ENCODE data around the gene ZDHHC7.

The ZDHHC7 gene

GRCh38 chr16:85004587-85005205 is 6.6 kb downstream of the ZDHHC7 start:
- Histone ChIP-seq H3K4ac (ENCODE audit: low read depth, low read length) (peak overlapping the region; percentile 29), H3K9me3 (ENCODE audit: insufficient read depth, low read depth, low read length) (no peaks in the 10 kb centered on the region), H3K79me1 (ENCODE audit: low read length) (peaks cover 10% of the 10 kb centered on the region), H3K36me3 (ENCODE audit: control insufficient read depth in 1 of 2, insufficient read depth in 2 of 2, low read length in 2 of 2) (no peaks in the 10 kb centered on the region), H3K4me3 (ENCODE audit: low read depth, low read length) (no peak overlapping the region), H3K14ac (ENCODE audit: low read length) (peak overlapping the region; percentile 49), H3K79me2 (ENCODE audit: control insufficient read depth, insufficient read depth, low read length, poor library complexity) (peaks cover 13% of the 10 kb centered on the region), H2BK120ac (ENCODE audit: insufficient read depth, low read length, poor library complexity) (no peak overlapping the region), H3K18ac (ENCODE audit: low read length) (peak overlapping the region; percentile 54), H2AK5ac (ENCODE audit: low read length) (no peak overlapping the region), H3K27me3 (ENCODE audit: insufficient read depth, low read length) (no peaks in the 10 kb centered on the region), H2AFZ (ENCODE audit: insufficient read depth, low read length, poor library complexity) (no peak overlapping the region), H3K4me2 (ENCODE audit: low read length) (peak overlapping the region; percentile 11), H2BK12ac (ENCODE audit: low read length) (no peak overlapping the region), H3K9ac (ENCODE audit: low read length) (no peak overlapping the region), H3K23ac (ENCODE audit: low read length) (no peak overlapping the region), H2BK5ac (ENCODE audit: low read depth, low read length, poor library complexity) (no peak overlapping the region), H4K91ac (ENCODE audit: low read depth, low read length) (peak overlapping the region; percentile 81), H3K27ac (ENCODE audit: low read depth, low read length) (peak overlapping the region; percentile 82), H4K12ac (ENCODE audit: low read depth, low read length) (no peak overlapping the region), H3K4me1 (ENCODE audit: control insufficient read depth in 1 of 2, insufficient read depth in 2 of 2, low read length in 2 of 2) (peaks cover 25 to 37% of the 10 kb centered on the region in 2 experiments), H4K8ac (ENCODE audit: low read depth, low read length) (no peak overlapping the region)
- peak; percentile 62 to 69 for DNase-seq
- WGBS (ENCODE audit: extremely low coverage, insufficient coverage, insufficient read length) = no CpG with 5 or more reads among the region's 10 CpGs

GRCh38 chr16:85003725-85004586 is 7.4 kb downstream of the ZDHHC7 start:
- peaks cover 13% of the 10 kb centered on the region for H3K79me2 ChIP-seq (ENCODE audit: control insufficient read depth, insufficient read depth, low read length, poor library complexity)
- H4K12ac ChIP-seq (ENCODE audit: low read depth, low read length) = no peak overlapping the region
- H3K36me3 ChIP-seq (ENCODE audit: control insufficient read depth in 1 of 2, insufficient read depth in 2 of 2, low read length in 2 of 2) = no peaks in the 10 kb centered on the region
- peak overlapping the region; percentile 11 for H3K4me2 ChIP-seq (ENCODE audit: low read length)
- peak overlapping the region; percentile 95 for H3K18ac ChIP-seq (ENCODE audit: low read length)
- peak overlapping the region; percentile 94 for H3K4ac ChIP-seq (ENCODE audit: low read depth, low read length)
- H3K79me1 ChIP-seq (ENCODE audit: low read length) = peaks cover 10% of the 10 kb centered on the region
- H3K9me3 ChIP-seq (ENCODE audit: insufficient read depth, low read depth, low read length) = no peaks in the 10 kb centered on the region
- H2BK120ac ChIP-seq (ENCODE audit: insufficient read depth, low read length, poor library complexity) = peak overlapping the region; percentile 78
- H4K91ac ChIP-seq (ENCODE audit: low read depth, low read length) = peak overlapping the region; percentile 82
- peak overlapping the region; percentile 46 for H4K8ac ChIP-seq (ENCODE audit: low read depth, low read length)
- no peak overlapping the region for H3K23ac ChIP-seq (ENCODE audit: low read length)
- peak overlapping the region; percentile 48 for H2BK5ac ChIP-seq (ENCODE audit: low read depth, low read length, poor library complexity)
- H2AK5ac ChIP-seq (ENCODE audit: low read length) = peak overlapping the region; percentile 81
- H3K4me3 ChIP-seq (ENCODE audit: low read depth, low read length) = no peak overlapping the region
- no peaks in the 10 kb centered on the region for H3K27me3 ChIP-seq (ENCODE audit: insufficient read depth, low read length)
- H2BK12ac ChIP-seq (ENCODE audit: low read length) = peak overlapping the region; percentile 76
- H3K27ac ChIP-seq (ENCODE audit: low read depth, low read length) = peak overlapping the region; percentile 82
- peaks cover 25 to 37% of the 10 kb centered on the region in 2 experiments for H3K4me1 ChIP-seq (ENCODE audit: control insufficient read depth in 1 of 2, insufficient read depth in 2 of 2, low read length in 2 of 2)
- H3K9ac ChIP-seq (ENCODE audit: low read length) = no peak overlapping the region
- peak overlapping the region; percentile 66 for H3K14ac ChIP-seq (ENCODE audit: low read length)
- H2AFZ ChIP-seq (ENCODE audit: insufficient read depth, low read length, poor library complexity) = peak overlapping the region; percentile 37
- no CpG with 5 or more reads among the region's 16 CpGs for WGBS (ENCODE audit: extremely low coverage, insufficient coverage, insufficient read length)
- DNase-seq = no peak

DNA sequence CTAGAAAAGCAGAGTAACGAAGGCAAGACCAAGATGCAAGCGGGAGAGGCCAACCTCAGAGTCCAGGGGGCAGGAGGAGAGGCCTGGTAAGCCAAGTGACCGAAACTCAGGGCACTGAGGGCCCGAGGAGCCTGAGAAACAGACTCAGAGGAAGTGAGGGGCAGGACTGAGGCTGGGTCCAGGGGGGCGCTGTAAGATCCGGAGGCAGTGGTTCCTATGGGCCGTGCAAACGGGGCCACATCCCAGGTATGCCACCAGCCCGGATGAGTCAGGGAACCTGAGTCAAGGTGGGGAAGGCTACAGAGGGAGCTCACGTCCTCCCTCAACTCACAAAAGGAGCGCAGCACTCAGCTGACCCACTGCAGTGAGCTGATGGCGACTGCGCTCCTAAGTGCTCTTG is 8.3 kb downstream of the ZDHHC7 start:
- Histone ChIP-seq H3K4me2 (ENCODE audit: low read length) (no peak overlapping the region), H3K79me2 (ENCODE audit: control insufficient read depth, insufficient read depth, low read length, poor library complexity) (peaks cover 14% of the 10 kb centered on the region), H3K9ac (ENCODE audit: low read length) (no peak overlapping the region), H3K4me3 (ENCODE audit: low read depth, low read length) (no peak overlapping the region), H2AFZ (ENCODE audit: insufficient read depth, low read length, poor library complexity) (no peak overlapping the region), H3K4ac (ENCODE audit: low read depth, low read length) (peak overlapping the region; percentile 49), H3K14ac (ENCODE audit: low read length) (no peak overlapping the region), H2BK120ac (ENCODE audit: insufficient read depth, low read length, poor library complexity) (no peak overlapping the region), H3K23ac (ENCODE audit: low read length) (no peak overlapping the region), H3K79me1 (ENCODE audit: low read length) (peaks cover 12% of the 10 kb centered on the region), H3K27ac (ENCODE audit: low read depth, low read length) (no peak overlapping the region), H2BK12ac (ENCODE audit: low read length) (peak overlapping the region; percentile 16), H4K12ac (ENCODE audit: low read depth, low read length) (no peak overlapping the region), H2AK5ac (ENCODE audit: low read length) (no peak overlapping the region), H4K91ac (ENCODE audit: low read depth, low read length) (peak overlapping the region; percentile 16), H4K8ac (ENCODE audit: low read depth, low read length) (no peak overlapping the region), H3K9me3 (ENCODE audit: insufficient read depth, low read depth, low read length) (no peaks in the 10 kb centered on the region), H2BK5ac (ENCODE audit: low read depth, low read length, poor library complexity) (no peak overlapping the region), H3K18ac (ENCODE audit: low read length) (no peak overlapping the region), H3K4me1 (ENCODE audit: control insufficient read depth in 1 of 2, insufficient read depth in 2 of 2, low read length in 2 of 2) (peaks cover 25 to 37% of the 10 kb centered on the region in 2 experiments), H3K27me3 (ENCODE audit: insufficient read depth, low read length) (no peaks in the 10 kb centered on the region), H3K36me3 (ENCODE audit: control insufficient read depth in 1 of 2, insufficient read depth in 2 of 2, low read length in 2 of 2) (no peaks in the 10 kb centered on the region)
- no CpG with 5 or more reads among the region's 13 CpGs for WGBS (ENCODE audit: extremely low coverage, insufficient coverage, insufficient read length)
- no peak for DNase-seq

GRCh38 chr16:85002608-85003007 is 8.7 kb downstream of the ZDHHC7 start:
- Histone ChIP-seq H2BK12ac (ENCODE audit: low read length) (no peak overlapping the region), H3K27ac (ENCODE audit: low read depth, low read length) (no peak overlapping the region), H4K8ac (ENCODE audit: low read depth, low read length) (no peak overlapping the region), H3K27me3 (ENCODE audit: insufficient read depth, low read length) (no peaks in the 10 kb centered on the region), H3K4me3 (ENCODE audit: low read depth, low read length) (no peak overlapping the region), H2AK5ac (ENCODE audit: low read length) (no peak overlapping the region), H3K14ac (ENCODE audit: low read length) (no peak overlapping the region), H3K18ac (ENCODE audit: low read length) (no peak overlapping the region), H3K23ac (ENCODE audit: low read length) (no peak overlapping the region), H3K9ac (ENCODE audit: low read length) (no peak overlapping the region), H4K12ac (ENCODE audit: low read depth, low read length) (no peak overlapping the region), H3K79me2 (ENCODE audit: control insufficient read depth, insufficient read depth, low read length, poor library complexity) (peaks cover 13% of the 10 kb centered on the region), H3K4me1 (ENCODE audit: control insufficient read depth in 1 of 2, insufficient read depth in 2 of 2, low read length in 2 of 2) (peaks cover 25 to 37% of the 10 kb centered on the region in 2 experiments), H3K4ac (ENCODE audit: low read depth, low read length) (peak overlapping the region; percentile 49), H3K36me3 (ENCODE audit: control insufficient read depth in 1 of 2, insufficient read depth in 2 of 2, low read length in 2 of 2) (no peaks in the 10 kb centered on the region), H2BK120ac (ENCODE audit: insufficient read depth, low read length, poor library complexity) (no peak overlapping the region), H3K79me1 (ENCODE audit: low read length) (peaks cover 12% of the 10 kb centered on the region), H3K4me2 (ENCODE audit: low read length) (no peak overlapping the region), H3K9me3 (ENCODE audit: insufficient read depth, low read depth, low read length) (no peaks in the 10 kb centered on the region), H2BK5ac (ENCODE audit: low read depth, low read length, poor library complexity) (no peak overlapping the region), H2AFZ (ENCODE audit: insufficient read depth, low read length, poor library complexity) (no peak overlapping the region), H4K91ac (ENCODE audit: low read depth, low read length) (peak overlapping the region; percentile 16)
- 100% methylated on average over 4 of the region's 12 CpGs for WGBS (ENCODE audit: extremely low coverage, insufficient coverage, insufficient read length)
- DNase-seq = no peak
